Measurements from ENCODE around the gene WDR3. TPM values are rescaled to one million over a fixed set of nuclear protein-coding genes. Genes with fewer than 3 reads are reported as not detected.

The WDR3 gene
- total and polyA plus RNA-seq, 10 of the 15 experiments (the other 5 are each of a cell fraction or from before 2014, with no cell fraction given), result 24.0 to 66.5 (median 42.9) TPM

GRCh38 chr1:117902944-117903343 lies 26.6 kb upstream of the WDR3 start:
- POLR2A ChIA-PET, result no interaction called here
- FAIRE-seq (no peak), DNase-seq (ENCODE audit: low read depth, low spot score) (no peak), ATAC-seq (no peak)
- Histone ChIP-seq H3K27me3 (replicated peaks in 1 of 2; ENCODE audit: control insufficient read depth in 2 of 2, insufficient read depth in 2 of 2, low read length in 1 of 2) (no peaks in the 10 kb centered on the region), H3K36me3 (ENCODE audit: control insufficient read depth in 2 of 2, insufficient read depth in 2 of 2, low read length in 1 of 2) (peaks cover 0 to 14% of the 10 kb centered on the region in 2 experiments; a peak in 3 of 4 replicates), H3K4me2 (ENCODE audit: control insufficient read depth, insufficient read depth) (no peak overlapping the region), H3K9me3 (replicated peaks; ENCODE audit: control insufficient read depth, insufficient read depth, low read length) (no peaks in the 10 kb centered on the region), H3K4me1 (ENCODE audit: control insufficient read depth, insufficient read depth, low read length) (no peaks in the 10 kb centered on the region), H3K27ac (ENCODE audit: control insufficient read depth, insufficient read depth) (no peak overlapping the region), H2AFZ (ENCODE audit: control insufficient read depth, low read depth, low read length) (no peak overlapping the region), H3K79me2 (ENCODE audit: control insufficient read depth, insufficient read depth, low read length) (no peaks in the 10 kb centered on the region), H4K20me1 (ENCODE audit: control insufficient read depth, insufficient read depth) (no peaks in the 10 kb centered on the region), H3K4me3 (no peak overlapping the region), H3K9ac (ENCODE audit: control insufficient read depth, insufficient read depth, low read length) (no peak overlapping the region)
- TF ChIP-seq CEBPZ (IDR thresholded peaks at IDR 0.05; ENCODE audit: low read depth, low read length) (no peak), POU2F2 (IDR thresholded peaks at IDR 0.05; ENCODE audit: borderline replicate concordance, low read depth, low read length) (no peak), NR2C2 (IDR thresholded peaks at IDR 0.05; ENCODE audit: borderline replicate concordance, control insufficient read depth, insufficient read length, low read depth) (no peak), RAD21 (IDR thresholded peaks at IDR 0.05; ENCODE audit: insufficient read depth, low read depth, low read length) (no peak), CHD4 (IDR thresholded peaks at IDR 0.05) (no peak)
- BruUV-seq (replicated peaks), result no TSS peak
- in situ Hi-C loops (cut with MboI), result no loop called here
- CTCF ChIA-PET, result interaction anchor here (1.2 kb wide), 1 partner anchor 8 kb away, joined by 4 read pairs; no protein-coding TSS in a partner anchor
- WGBS (ENCODE audit: insufficient coverage, insufficient replicate concordance, low lambda C conversion rate, missing lambda C conversion rate), result 99% methylated on average over 4 of the region's 4 CpGs
- RAD21 ChIA-PET (ENCODE audit: unreplicated experiment), result no interaction called here
- intact Hi-C loops (cut with micrococcal nuclease; ENCODE audit: unreplicated experiment), result no loop called here
- SMC1A ChIA-PET (ENCODE audit: uncharacterized antibody, unreplicated experiment), result no interaction called here
